Tibial nerve (tissue), 4 donors: ENCODE measurements around the gene CARD14. TPM values are rescaled to one million over a fixed set of nuclear protein-coding genes. Genes with fewer than 3 reads are reported as not detected.
"Not testable (repeated sequence)": the region's sequence is repeated elsewhere in the genome, so short reads cannot be mapped to it uniquely, and the experiment has no call there.

Source experiments
- DNase-seq, 2 donors: peaks; one replicate each; pipeline ENCODE4 v3.0.0-alpha.2; 2019; ENCODE audit warnings: low spot score in 2 of 2
- H3K27ac ChIP-seq, 4 donors: fragments of 200-600 bp; sonication (generic) in 3 of 4; one replicate each; pipeline ENCODE4 v1.5.1; 2017 to 2019; ENCODE audit warnings: mild to moderate bottlenecking in 1 of 4
- H3K27me3 ChIP-seq, 2 donors: fragments of 200-600 bp; sonication (generic) in 1 of 2; one replicate each; pipeline versions ENCODE4 v1.5.1 to v1.6.0; 2017 to 2019
- H3K36me3 ChIP-seq, 3 donors: fragments of 200-600 bp; sonication (generic); one replicate each; pipeline ENCODE4 v1.5.1; 2018 to 2019
- H3K4me1 ChIP-seq, 4 donors: fragments of 200-600 bp; sonication (generic) in 3 of 4; one replicate each; pipeline ENCODE4 v1.5.1; 2017 to 2019
- H3K4me3 ChIP-seq, 4 donors: fragments of 200-600 bp; sonication (generic) in 3 of 4; one replicate each; pipeline ENCODE4 v1.5.1; 2017 to 2019; ENCODE audit warnings: mild to moderate bottlenecking in 1 of 4, moderate library complexity in 1 of 4
- H3K9me3 ChIP-seq, 4 donors: fragments of 200-600 bp; sonication (generic) in 3 of 4; one replicate each; pipeline ENCODE4 v1.5.1; 2017 to 2019
- EP300 ChIP-seq, 2 donors: sonication (generic); formaldehyde crosslinking; IDR thresholded peaks; one replicate each; pipeline ENCODE4 v1.6.1; 2017; ENCODE audit warnings: antibody characterized with exemption in 2 of 2, mild to moderate bottlenecking in 1 of 2
- POLR2A ChIP-seq, 2 donors: fragments of 450-650 bp; IDR thresholded peaks; one replicate each; pipeline ENCODE4 v1.6.1; 2017; ENCODE audit warnings: antibody characterized with exemption in 2 of 2, mild to moderate bottlenecking in 2 of 2, moderate library complexity in 2 of 2
- WGBS, 2 donors: methylation state at CpG; one replicate each; pipeline ENCODE4 v1.1.5; 2018; 5-methylcytosine and 5-hydroxymethylcytosine counted together
- total RNA-seq, 4 donors: library from RNA; depleted of rRNA; stranded (reverse); fragments of >200 nt; gene quantifications; one replicate each; pipeline ENCODE4 v1.1.0, GENCODE V29; 2016
- TF ChIP-seq, protein P1 (sequence below), 5 experiments: fragments of 200-600 bp in 3 of 5; fragments of 450-650 bp in 2 of 5; sonication (generic) in 3 of 5; IDR thresholded peaks; one replicate each; pipeline ENCODE4 v1.5.1; 2016 to 2019; ENCODE audit warnings: antibody characterized with exemption in 5 of 5, mild to moderate bottlenecking in 3 of 5, moderate library complexity in 2 of 5

Gene CARD14
- total RNA-seq, 4 donors from 2014 or later = 0.22 to 4.4 (median 1.3) TPM

DNA sequence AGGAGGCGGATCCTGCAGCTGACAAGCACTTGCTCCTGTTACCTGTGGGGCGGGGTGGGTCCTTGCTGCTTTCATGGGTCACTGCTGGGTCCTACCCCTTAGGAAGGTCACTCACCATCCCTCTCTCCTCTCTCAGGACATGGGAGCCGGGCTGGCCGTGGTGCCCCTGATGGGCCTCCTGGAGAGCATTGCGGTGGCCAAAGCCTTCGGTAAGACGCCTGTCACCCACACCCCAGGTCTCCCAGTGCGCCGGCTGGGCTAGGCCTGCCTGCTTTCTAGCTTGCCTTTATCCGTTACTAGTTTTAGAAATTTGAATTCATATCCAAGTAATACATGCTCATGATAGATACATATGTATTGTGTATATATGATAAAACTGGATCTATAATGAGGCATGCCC, 67.6 kb downstream of the CARD14 start:
- Histone ChIP-seq H3K4me3 (no peak overlapping the region), H3K27ac (no peak overlapping the region), H3K4me1 (no peaks in the 10 kb centered on the region), H3K36me3 (peaks cover 3 to 92% (median 8%) of the 10 kb centered on the region in 3 donors), H3K27me3 (no peaks in the 10 kb centered on the region), H3K9me3 (peaks cover 0 to 22% (median 6%) of the 10 kb centered on the region in 4 donors)
- no peak for DNase-seq
- 93 to 95% methylated on average over 10 of the region's 10 CpGs for WGBS, 2 donors
- TF ChIP-seq, protein P1, sequence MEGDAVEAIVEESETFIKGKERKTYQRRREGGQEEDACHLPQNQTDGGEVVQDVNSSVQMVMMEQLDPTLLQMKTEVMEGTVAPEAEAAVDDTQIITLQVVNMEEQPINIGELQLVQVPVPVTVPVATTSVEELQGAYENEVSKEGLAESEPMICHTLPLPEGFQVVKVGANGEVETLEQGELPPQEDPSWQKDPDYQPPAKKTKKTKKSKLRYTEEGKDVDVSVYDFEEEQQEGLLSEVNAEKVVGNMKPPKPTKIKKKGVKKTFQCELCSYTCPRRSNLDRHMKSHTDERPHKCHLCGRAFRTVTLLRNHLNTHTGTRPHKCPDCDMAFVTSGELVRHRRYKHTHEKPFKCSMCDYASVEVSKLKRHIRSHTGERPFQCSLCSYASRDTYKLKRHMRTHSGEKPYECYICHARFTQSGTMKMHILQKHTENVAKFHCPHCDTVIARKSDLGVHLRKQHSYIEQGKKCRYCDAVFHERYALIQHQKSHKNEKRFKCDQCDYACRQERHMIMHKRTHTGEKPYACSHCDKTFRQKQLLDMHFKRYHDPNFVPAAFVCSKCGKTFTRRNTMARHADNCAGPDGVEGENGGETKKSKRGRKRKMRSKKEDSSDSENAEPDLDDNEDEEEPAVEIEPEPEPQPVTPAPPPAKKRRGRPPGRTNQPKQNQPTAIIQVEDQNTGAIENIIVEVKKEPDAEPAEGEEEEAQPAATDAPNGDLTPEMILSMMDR (IDR thresholded peaks at IDR 0.05) = no peak
- no peak for TF ChIP-seq EP300 (IDR thresholded peaks at IDR 0.05)

DNA sequence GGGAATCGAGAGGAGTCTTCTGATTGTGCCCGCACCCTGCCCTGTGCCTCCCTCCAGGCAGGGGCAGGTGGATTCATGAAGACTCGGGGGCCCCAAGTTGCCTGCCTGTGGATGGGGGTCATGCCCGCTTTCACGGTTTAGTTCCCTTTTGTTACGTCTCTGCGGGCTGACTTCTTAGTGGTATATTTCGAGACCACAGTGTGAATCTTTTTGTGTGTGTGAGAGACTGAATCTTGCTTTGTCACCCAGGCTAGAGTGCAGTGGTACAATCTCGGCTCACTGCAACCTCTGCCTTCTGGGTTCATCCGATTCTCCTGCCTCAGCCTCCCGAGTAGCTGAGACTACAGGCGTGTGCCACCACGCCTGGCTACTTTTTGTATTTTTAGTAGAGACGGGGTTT, 72.7 kb downstream of the CARD14 start:
- H3K4me1 ChIP-seq = no peaks in the 10 kb centered on the region
- H3K4me3 ChIP-seq = no peak overlapping the region
- no peak for TF ChIP-seq EP300 (IDR thresholded peaks at IDR 0.05)
- TF ChIP-seq, protein P1 (IDR thresholded peaks at IDR 0.05) = no peak
- TF ChIP-seq POLR2A (IDR thresholded peaks at IDR 0.05) = no peak
- no peaks in the 10 kb centered on the region for H3K27me3 ChIP-seq
- H3K27ac ChIP-seq = no peak overlapping the region
- H3K36me3 ChIP-seq = peaks cover 0 to 89% (median 5%) of the 10 kb centered on the region in 3 donors
- no peaks in the 10 kb centered on the region for H3K9me3 ChIP-seq
- DNase-seq = no peak
- 88 to 90% methylated on average over 14 of the region's 14 CpGs for WGBS, 2 donors

- Histone ChIP-seq H3K4me1 (no peaks in the 10 kb centered on the region), H3K27ac (peak overlapping the region in 1 of 4 donors; percentile 73), H3K4me3 (no peak overlapping the region), H3K9me3 (no peaks in the 10 kb centered on the region), H3K27me3 (no peaks in the 10 kb centered on the region), H3K36me3 (peaks cover 0 to 91% (median 0%) of the 10 kb centered on the region in 3 donors)
- 90 to 91% methylated on average over 26 of the region's 26 CpGs for WGBS, 2 donors
- DNase-seq = no peak
- no peak for TF ChIP-seq POLR2A (IDR thresholded peaks at IDR 0.05)
- TF ChIP-seq, protein P1 (IDR thresholded peaks at IDR 0.05) = no peak
- no peak for TF ChIP-seq EP300 (IDR thresholded peaks at IDR 0.05)
Measured at GRCh38 chr17:80243526-80244433, 74.0 kb downstream of the CARD14 start.

DNA sequence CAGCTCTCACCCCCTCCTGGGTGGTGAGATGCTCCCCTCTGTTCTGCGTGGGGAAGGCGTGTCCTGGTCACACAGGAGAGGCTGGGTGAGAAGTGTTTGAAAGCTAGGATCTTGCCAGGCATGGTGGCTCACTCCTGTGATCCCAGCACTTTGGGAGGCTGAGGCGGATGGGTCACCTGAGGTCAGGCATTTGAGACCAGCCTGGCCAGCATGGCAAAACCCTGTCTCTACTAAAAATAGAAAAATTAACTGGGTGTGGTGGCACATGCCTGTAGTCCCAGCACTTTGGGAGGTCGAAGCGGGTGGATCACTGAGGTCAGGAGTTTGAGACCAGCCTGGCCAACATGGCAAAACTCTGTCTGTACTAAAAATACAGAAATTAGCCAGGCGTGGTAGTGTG, 74.6 kb downstream of the CARD14 start:
- not testable (repeated sequence) for H3K4me3 ChIP-seq, H3K27me3 ChIP-seq, DNase-seq, H3K4me1 ChIP-seq, H3K9me3 ChIP-seq
- peak overlapping the region in 2 of 4 donors; percentile 13 to 73 for H3K27ac ChIP-seq
- 88 to 89% methylated on average over 6 of the region's 6 CpGs for WGBS, 2 donors
- peaks cover 0 to 96% (median 0%) of the 10 kb centered on the region in 3 donors for H3K36me3 ChIP-seq

DNA sequence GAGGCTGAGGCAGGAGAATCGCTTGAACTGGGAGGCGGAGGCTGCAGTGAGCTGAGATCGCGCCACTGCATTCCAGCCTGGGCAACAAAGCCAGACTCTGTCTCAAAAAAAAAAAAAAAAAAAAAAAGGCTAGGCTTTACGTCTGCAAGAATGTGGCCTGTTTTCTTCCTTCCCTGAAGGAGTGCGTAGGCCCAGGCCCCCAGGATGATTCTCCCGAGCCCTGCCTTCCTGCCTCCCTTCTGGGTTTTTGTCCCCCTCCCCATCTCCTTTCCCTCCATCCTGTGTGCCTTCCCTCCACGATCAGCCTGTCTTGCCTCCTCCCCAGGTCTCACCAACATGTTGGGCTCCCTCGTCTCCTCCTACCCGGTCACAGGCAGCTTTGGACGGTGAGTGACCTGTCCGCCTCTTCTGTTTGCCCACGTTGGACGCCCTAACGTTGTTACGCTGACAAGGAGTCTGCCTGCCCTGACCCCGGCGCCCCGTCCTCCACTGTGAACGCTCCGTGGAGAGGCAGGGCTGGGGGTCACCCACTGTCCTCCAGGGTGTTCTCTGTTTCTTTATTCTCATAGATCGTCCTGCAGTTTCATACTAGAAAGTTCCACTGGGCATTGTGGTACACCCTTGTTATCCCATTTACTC, 75.2 kb downstream of the CARD14 start:
- Histone ChIP-seq H3K4me1 (no peaks in the 10 kb centered on the region), H3K9me3 (no peaks in the 10 kb centered on the region), H3K36me3 (peaks cover 0 to 96% (median 0%) of the 10 kb centered on the region in 3 donors), H3K4me3 (no peak overlapping the region), H3K27ac (peak overlapping the region in 1 of 4 donors; percentile 73), H3K27me3 (no peaks in the 10 kb centered on the region)
- TF ChIP-seq, protein P1 (IDR thresholded peaks at IDR 0.05) = no peak
- TF ChIP-seq POLR2A (IDR thresholded peaks at IDR 0.05) (no peak), EP300 (IDR thresholded peaks at IDR 0.05) (no peak)
- WGBS, 2 donors = 61 to 68% methylated on average over 21 to 22 of the region's 22 CpGs
- DNase-seq = no peak
